ENCODE results near the gene TEX51.

TEX51 gene

DNA sequence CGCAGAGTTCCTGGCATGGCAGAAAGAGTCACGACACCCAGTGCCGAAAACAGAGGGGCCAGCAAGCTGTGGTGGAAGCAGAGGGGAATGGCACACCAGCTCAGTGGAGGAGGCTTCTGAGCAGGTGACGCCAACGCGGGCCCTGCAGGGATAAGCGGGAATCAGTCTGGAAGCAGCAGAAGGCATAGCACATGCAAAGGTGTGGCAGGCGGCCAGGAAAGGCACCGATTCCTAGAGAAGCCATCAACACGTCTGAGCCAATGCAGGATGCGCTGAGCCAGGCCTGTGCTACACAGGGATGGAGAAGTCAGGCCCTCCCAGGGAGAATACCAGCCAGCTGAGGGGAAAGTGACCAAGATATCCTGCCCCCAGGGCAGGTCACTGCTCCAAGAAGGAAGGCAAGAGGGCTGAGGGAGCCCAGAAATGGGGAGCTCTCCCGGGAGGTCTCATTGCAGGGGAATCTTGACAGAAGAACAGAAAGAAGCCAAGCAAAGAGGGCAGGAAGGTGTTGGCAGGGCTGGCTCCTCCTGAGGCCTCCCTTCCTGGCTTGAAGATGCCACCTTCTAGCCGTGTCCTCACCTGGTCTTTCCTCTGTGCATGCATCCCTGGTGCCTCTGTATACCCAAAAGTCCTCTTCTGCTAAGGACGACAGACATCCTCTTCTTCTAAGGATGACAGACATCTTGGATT lies 16.3 kb downstream of the TEX51 start:
- Histone ChIP-seq H3K27me3 (ENCODE audit: insufficient read depth, low read length) (no peaks in the 10 kb centered on the region), H3K9me3 (ENCODE audit: low read length) (no peaks in the 10 kb centered on the region), H3K4me1 (ENCODE audit: insufficient read depth, low read length) (no peaks in the 10 kb centered on the region), H3K4me3 (ENCODE audit: low read length) (no peak overlapping the region), H3K36me3 (ENCODE audit: insufficient read depth, low read length) (no peaks in the 10 kb centered on the region), H2AFZ (ENCODE audit: low read depth, low read length) (no peak overlapping the region)

DNA sequence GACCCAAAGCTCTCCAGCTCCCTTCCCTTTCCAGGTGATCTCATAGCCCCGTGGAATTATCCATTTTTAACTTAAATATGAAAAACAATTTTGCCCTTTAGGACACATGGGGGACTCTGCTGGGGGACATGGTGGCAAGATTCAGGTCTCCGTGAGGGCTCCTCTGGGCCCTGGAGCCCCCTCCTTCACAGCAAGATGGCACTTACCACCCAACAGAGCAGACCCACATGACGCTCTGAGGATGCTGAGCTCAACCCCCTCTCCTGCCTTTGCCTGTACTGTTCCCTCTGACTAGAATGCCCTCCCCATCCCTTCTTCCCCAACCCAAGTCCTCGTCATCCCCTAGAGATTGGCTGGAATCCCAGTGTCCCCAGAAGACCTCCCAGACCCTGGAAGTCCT lies 17.2 kb downstream of the TEX51 start:
- Histone ChIP-seq H3K27me3 (ENCODE audit: insufficient read depth, low read length) (no peaks in the 10 kb centered on the region), H3K4me3 (ENCODE audit: low read length) (no peak overlapping the region), H3K9me3 (ENCODE audit: low read length) (no peaks in the 10 kb centered on the region), H2AFZ (ENCODE audit: low read depth, low read length) (no peak overlapping the region), H3K4me1 (ENCODE audit: insufficient read depth, low read length) (no peaks in the 10 kb centered on the region), H3K36me3 (ENCODE audit: insufficient read depth, low read length) (no peaks in the 10 kb centered on the region)

DNA sequence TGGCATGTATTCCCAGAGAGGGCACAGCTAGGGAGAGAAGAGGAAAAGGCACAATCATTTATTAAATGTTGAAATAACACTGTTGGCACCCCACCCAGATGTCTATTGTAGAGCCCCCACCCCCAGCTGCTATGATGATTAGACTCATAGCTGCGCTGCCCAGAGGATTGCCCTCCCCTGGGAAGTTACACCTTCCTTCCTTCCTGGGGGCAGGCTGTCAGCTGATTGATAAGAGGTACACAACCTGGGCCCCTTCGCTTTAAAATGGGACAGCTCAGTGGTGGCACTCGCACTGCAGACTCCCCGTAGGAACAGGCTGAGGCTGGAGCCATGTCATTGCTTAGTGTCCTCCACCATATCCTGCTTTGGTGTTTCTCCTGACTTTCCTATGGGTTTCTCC lies 18.1 kb downstream of the TEX51 start:
- Histone ChIP-seq H3K9me3 (ENCODE audit: low read length) (no peaks in the 10 kb centered on the region), H3K4me3 (ENCODE audit: low read length) (no peak overlapping the region), H3K27me3 (ENCODE audit: insufficient read depth, low read length) (no peaks in the 10 kb centered on the region), H3K36me3 (ENCODE audit: insufficient read depth, low read length) (no peaks in the 10 kb centered on the region), H2AFZ (ENCODE audit: low read depth, low read length) (no peak overlapping the region), H3K4me1 (ENCODE audit: insufficient read depth, low read length) (no peaks in the 10 kb centered on the region)

DNA sequence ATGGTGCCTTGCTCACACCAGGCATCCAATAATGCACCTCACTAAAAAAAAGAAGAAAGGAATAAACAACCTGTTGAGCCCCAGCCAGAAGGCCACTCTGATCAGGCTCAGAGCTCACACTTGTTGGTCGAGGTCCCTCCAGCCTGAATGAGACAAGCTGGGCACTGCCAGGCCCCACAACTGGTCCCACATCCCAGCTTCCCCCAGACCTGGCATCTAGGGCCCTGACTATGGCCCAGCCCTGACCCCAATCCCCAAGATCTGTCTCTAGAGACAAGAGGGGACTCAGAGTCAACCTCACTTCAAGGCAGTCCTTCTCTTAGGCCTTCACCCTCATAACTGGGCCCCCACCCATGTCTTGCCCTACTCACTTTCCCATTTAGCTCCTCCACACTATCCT lies 22.4 kb downstream of the TEX51 start:
- Histone ChIP-seq H3K4me3 (ENCODE audit: low read length) (no peak overlapping the region), H3K36me3 (ENCODE audit: insufficient read depth, low read length) (no peaks in the 10 kb centered on the region)

DNA sequence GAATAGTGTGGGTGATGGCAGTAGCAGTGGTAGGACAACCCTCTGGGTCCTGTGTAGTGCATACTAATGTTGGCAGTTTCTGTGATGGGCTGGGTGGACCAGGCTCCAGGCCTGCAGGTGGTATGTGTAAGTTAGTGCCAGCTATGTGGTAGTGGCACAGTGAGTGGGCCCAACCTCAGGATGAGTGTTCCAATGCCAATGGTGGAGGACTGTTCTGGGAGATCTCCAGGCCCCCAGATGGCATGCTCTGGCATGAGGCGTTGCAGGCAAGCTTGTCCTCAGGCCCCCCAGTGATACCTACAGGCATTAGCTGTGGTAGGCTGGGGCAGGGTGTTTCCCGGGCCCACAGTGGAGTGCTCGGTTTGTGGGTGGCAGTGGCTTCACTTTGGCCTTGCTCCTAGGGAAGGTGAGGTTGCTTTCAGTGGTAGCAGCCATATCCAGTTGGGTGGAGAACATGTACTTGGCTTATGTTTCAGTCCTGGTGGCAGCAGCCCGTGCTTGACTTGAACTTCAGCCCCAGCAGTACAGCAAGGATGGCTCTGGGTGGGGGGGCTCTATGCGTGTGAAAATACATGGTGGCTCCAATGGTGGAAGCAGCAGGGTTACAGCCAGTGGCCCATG lies 32.4 kb downstream of the TEX51 start:
- Histone ChIP-seq H3K4me3 (ENCODE audit: low read length) (no peak overlapping the region), H3K36me3 (ENCODE audit: insufficient read depth, low read length) (no peaks in the 10 kb centered on the region), H3K9me3 (ENCODE audit: low read length) (peaks cover under 1% of the 10 kb centered on the region), H2AFZ (ENCODE audit: low read depth, low read length) (no peak overlapping the region), H3K4me1 (ENCODE audit: insufficient read depth, low read length) (no peaks in the 10 kb centered on the region), H3K27me3 (ENCODE audit: insufficient read depth, low read length) (no peaks in the 10 kb centered on the region)

More for the DNA sequence above, 22.4 kb downstream of the TEX51 start:
- H3K9me3 ChIP-seq (ENCODE audit: low read length): peaks cover under 1% of the 10 kb centered on the region
- H3K27me3 ChIP-seq (ENCODE audit: insufficient read depth, low read length): no peaks in the 10 kb centered on the region
- no peaks in the 10 kb centered on the region for H3K4me1 ChIP-seq (ENCODE audit: insufficient read depth, low read length)
- H2AFZ ChIP-seq (ENCODE audit: low read depth, low read length): no peak overlapping the region

- Histone ChIP-seq H3K9me3 (ENCODE audit: low read length) (no peaks in the 10 kb centered on the region), H3K27me3 (ENCODE audit: insufficient read depth, low read length) (no peaks in the 10 kb centered on the region), H3K4me3 (ENCODE audit: low read length) (no peak overlapping the region), H3K4me1 (ENCODE audit: insufficient read depth, low read length) (no peaks in the 10 kb centered on the region), H2AFZ (ENCODE audit: low read depth, low read length) (no peak overlapping the region), H3K36me3 (ENCODE audit: insufficient read depth, low read length) (no peaks in the 10 kb centered on the region)
Observed at GRCh38 chr2:126932529-126932928, 33.8 kb downstream of the TEX51 start.

DNA sequence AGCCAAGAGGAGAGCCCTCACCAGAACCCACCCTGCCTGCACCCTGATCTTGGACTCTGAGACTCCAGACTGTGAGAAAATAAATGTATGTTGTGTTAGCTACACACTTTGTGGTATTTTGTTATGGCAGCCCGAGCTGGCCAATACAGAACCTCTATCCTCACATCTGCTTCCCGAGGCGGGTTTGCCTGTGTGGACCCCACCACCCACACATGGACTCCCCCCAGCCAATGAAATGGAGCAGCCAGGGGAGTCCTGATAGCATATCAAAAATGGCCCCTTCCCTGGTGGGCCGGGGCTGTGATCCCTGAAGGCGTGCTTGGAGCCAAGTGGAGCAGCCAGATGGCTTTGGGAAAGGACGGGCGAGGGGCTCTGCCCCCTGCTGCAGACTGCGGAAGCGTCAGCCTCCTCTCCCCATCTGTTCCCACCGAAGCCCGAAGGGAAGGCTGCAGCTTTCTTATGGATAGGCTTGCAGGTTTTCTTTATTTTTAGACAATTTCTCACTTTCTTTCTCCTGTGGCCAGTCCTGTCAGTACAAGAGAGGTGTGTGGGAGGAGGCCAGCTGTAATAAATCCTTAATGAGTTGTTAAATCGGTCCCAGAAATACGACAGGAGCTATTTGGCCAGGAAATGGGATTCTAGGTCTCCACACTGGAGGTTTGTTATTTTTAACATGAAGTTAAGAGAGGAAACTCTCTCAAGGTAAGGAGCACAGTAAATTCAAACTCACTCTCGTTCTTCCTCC lies 34.4 kb downstream of the TEX51 start:
- no peaks in the 10 kb centered on the region for H3K4me1 ChIP-seq (ENCODE audit: insufficient read depth, low read length)
- H3K27me3 ChIP-seq (ENCODE audit: insufficient read depth, low read length): peaks cover 1% of the 10 kb centered on the region
- H3K9me3 ChIP-seq (ENCODE audit: low read length): no peaks in the 10 kb centered on the region
- H2AFZ ChIP-seq (ENCODE audit: low read depth, low read length): no peak overlapping the region
- no peak overlapping the region for H3K4me3 ChIP-seq (ENCODE audit: low read length)
- no peaks in the 10 kb centered on the region for H3K36me3 ChIP-seq (ENCODE audit: insufficient read depth, low read length)

DNA sequence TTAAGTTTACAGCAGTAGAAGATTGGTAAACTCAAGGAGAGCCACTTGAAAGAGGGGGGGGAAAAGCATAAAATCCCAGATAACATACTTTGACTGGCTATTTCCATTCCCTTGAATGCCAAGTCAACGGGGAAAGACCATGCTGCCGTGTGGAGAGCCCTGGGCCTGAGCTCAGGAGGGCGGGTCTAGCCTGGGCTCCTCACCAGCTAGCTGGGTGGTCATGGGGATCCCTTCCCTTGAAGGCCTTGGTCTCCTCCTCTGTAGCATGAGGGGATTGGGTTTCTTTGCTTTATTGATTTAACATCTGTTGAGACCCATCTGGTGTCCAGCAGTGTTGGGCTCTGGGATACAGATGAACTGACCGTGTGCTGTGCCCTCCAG lies 35.0 kb downstream of the TEX51 start:
- Histone ChIP-seq H2AFZ (ENCODE audit: low read depth, low read length) (no peak overlapping the region), H3K36me3 (ENCODE audit: insufficient read depth, low read length) (no peaks in the 10 kb centered on the region), H3K4me3 (ENCODE audit: low read length) (no peak overlapping the region), H3K9me3 (ENCODE audit: low read length) (no peaks in the 10 kb centered on the region), H3K4me1 (ENCODE audit: insufficient read depth, low read length) (no peaks in the 10 kb centered on the region), H3K27me3 (ENCODE audit: insufficient read depth, low read length) (peaks cover 2% of the 10 kb centered on the region)

DNA sequence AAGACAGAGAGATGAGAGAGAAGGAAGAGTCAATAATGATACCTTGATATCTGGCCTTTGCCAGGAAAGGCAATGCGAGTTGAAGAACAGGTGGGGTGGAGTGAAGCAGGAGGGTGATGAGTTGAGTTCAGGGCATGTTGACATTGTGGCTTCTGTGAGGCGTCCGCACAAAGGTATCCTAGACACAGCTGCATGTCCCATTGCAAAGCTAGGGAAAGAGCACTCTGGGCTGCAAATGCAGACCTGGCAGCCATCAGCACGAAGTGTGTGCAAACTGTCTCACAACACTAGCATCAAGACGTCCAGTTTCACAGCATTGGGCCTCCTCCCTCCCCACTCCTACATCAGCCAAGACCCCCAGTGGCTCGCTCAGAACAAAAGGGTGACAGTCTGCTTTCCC lies 36.1 kb downstream of the TEX51 start:
- Histone ChIP-seq H3K4me3 (ENCODE audit: low read length) (no peak overlapping the region), H3K36me3 (ENCODE audit: insufficient read depth, low read length) (no peaks in the 10 kb centered on the region), H3K9me3 (ENCODE audit: low read length) (no peaks in the 10 kb centered on the region), H2AFZ (ENCODE audit: low read depth, low read length) (no peak overlapping the region), H3K4me1 (ENCODE audit: insufficient read depth, low read length) (no peaks in the 10 kb centered on the region), H3K27me3 (ENCODE audit: insufficient read depth, low read length) (peaks cover 2% of the 10 kb centered on the region)

DNA sequence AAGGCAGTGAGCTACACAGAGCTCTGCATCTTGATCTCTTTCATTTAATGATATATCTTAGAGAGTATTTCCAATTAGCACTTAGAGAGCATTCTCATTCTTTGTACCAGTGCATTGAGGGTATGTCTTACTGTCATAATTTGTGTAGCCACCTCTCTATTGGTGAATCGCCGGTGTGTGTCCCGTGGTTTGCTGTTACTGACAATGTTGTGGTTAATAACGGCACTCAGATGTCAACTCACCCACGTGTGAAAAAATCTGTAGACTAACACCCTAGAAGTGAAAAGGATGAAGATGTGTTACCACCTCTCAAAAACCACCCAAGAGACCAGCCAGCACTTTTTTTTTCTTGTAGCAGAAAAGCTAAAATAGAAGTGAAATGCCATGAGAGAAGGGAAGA lies 37.1 kb downstream of the TEX51 start:
- H3K27me3 ChIP-seq (ENCODE audit: insufficient read depth, low read length): peaks cover 2% of the 10 kb centered on the region
- no peaks in the 10 kb centered on the region for H3K9me3 ChIP-seq (ENCODE audit: low read length)
- no peaks in the 10 kb centered on the region for H3K4me1 ChIP-seq (ENCODE audit: insufficient read depth, low read length)
- H3K4me3 ChIP-seq (ENCODE audit: low read length): no peak overlapping the region
- H2AFZ ChIP-seq (ENCODE audit: low read depth, low read length): no peak overlapping the region
- no peaks in the 10 kb centered on the region for H3K36me3 ChIP-seq (ENCODE audit: insufficient read depth, low read length)

DNA sequence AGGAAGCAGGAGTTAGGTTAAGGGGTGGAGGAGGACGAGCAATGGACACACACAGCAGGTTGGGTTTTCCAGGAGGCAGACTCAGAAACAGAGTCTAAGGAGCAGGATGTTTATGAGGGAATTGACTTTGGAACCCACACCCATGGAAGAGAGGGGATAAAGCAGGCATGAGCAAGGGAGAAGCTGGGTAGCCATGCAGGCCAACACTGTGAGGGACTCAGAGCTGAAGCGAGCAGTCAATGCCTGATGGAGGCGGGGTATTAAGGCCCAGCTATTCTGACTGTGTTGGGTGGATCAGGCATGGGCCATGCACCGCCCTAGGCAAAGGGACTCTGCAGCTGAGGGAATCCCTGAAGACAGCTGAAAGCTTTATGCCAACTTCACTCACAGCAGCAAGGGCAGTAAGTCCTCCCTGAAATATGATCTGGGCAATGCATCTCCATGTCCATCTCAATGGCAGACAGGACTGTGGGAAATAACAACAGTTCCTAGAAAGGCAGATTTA lies 37.6 kb downstream of the TEX51 start:
- Histone ChIP-seq H3K9me3 (ENCODE audit: low read length) (no peaks in the 10 kb centered on the region), H3K4me3 (ENCODE audit: low read length) (no peak overlapping the region), H2AFZ (ENCODE audit: low read depth, low read length) (no peak overlapping the region), H3K27me3 (ENCODE audit: insufficient read depth, low read length) (peaks cover 2% of the 10 kb centered on the region), H3K36me3 (ENCODE audit: insufficient read depth, low read length) (no peaks in the 10 kb centered on the region), H3K4me1 (ENCODE audit: insufficient read depth, low read length) (no peaks in the 10 kb centered on the region)

- no peak overlapping the region for H2AFZ ChIP-seq (ENCODE audit: low read depth, low read length)
- peaks cover 2% of the 10 kb centered on the region for H3K27me3 ChIP-seq (ENCODE audit: insufficient read depth, low read length)
- no peaks in the 10 kb centered on the region for H3K9me3 ChIP-seq (ENCODE audit: low read length)
- H3K4me3 ChIP-seq (ENCODE audit: low read length): no peak overlapping the region
- no peaks in the 10 kb centered on the region for H3K36me3 ChIP-seq (ENCODE audit: insufficient read depth, low read length)
- no peaks in the 10 kb centered on the region for H3K4me1 ChIP-seq (ENCODE audit: insufficient read depth, low read length)
Observed at GRCh38 chr2:126940331-126940730, 41.6 kb downstream of the TEX51 start.

GRCh38 chr2:126942427-126943203 lies 43.9 kb downstream of the TEX51 start:
- Histone ChIP-seq H3K27me3 (ENCODE audit: insufficient read depth, low read length) (peaks cover 2% of the 10 kb centered on the region), H3K4me3 (ENCODE audit: low read length) (no peak overlapping the region), H3K4me1 (ENCODE audit: insufficient read depth, low read length) (no peaks in the 10 kb centered on the region), H2AFZ (ENCODE audit: low read depth, low read length) (no peak overlapping the region), H3K36me3 (ENCODE audit: insufficient read depth, low read length) (no peaks in the 10 kb centered on the region), H3K9me3 (ENCODE audit: low read length) (no peaks in the 10 kb centered on the region)

Data from neuron (in vitro differentiated cells).